ENCODE measurements around the gene ACP6.
A peak's percentile ranks its signal among the peaks of the same experiment; 100 is the strongest.

The ACP6 gene

GRCh38 chr1:147598621-147599361 lies 71.5 kb downstream of the ACP6 start (continued):
- TF ChIP-seq ZNF341 (tag by site-specific recombination; IDR thresholded peaks at IDR 0.05; ENCODE audit: low read depth) (peak; percentile 82; the same call in 1 of the 2 replicates), HOXD13 (CRISPR knock-in tag; IDR thresholded peaks at IDR 0.05; ENCODE audit: borderline replicate concordance) (no peak), REST (tag by site-specific recombination; IDR thresholded peaks at IDR 0.05) (0 out of 2 replicates have a peak, but pooled peaks have one; percentile 23)

GRCh38 chr1:147597010-147597409 lies 73.3 kb downstream of the ACP6 start:
- no peaks in the 10 kb centered on the region for H3K36me3 ChIP-seq (ENCODE audit: control insufficient read depth in 2 of 2, insufficient read depth in 1 of 2, low read length in 2 of 2)
- H3K27ac ChIP-seq (ENCODE audit: extremely low read depth, low read depth, low read length) = no peak overlapping the region
- H3K9me3 ChIP-seq (ENCODE audit: control insufficient read depth, insufficient read depth, low read depth, low read length) = no peaks in the 10 kb centered on the region
- ChIA-PET POLR2A (interaction anchor here (0.8 kb wide), 1 partner anchor 56 kb away, joined by 5 read pairs; the partner anchor contains the start of gene BCL9), CTCF (interaction anchor here (0.8 kb wide), 1 partner anchor 22 kb away, joined by 4 read pairs; no protein-coding TSS in a partner anchor)
- peak; percentile 75 for TF ChIP-seq SCRT2 (tag by site-specific recombination; IDR thresholded peaks at IDR 0.05)
- TF ChIP-seq ZNF830 (tag by site-specific recombination; IDR thresholded peaks at IDR 0.05; ENCODE audit: low read depth) = no peak
- no peak for TF ChIP-seq ZNF629 (tag by site-specific recombination; IDR thresholded peaks at IDR 0.05)
- no peak overlapping the region for H3K4me3 ChIP-seq (ENCODE audit: low read depth, low read length)
- no peaks in the 10 kb centered on the region for H3K4me1 ChIP-seq (ENCODE audit: control insufficient read depth, insufficient read depth, low read length)

All from HEK293 (cell line).